DMS53 treated with DMSO at 0.1 percent for 48 hours (cell line): ENCODE measurements around the gene EML4.

Source experiments
- DNase-seq: peaks from one replicate; lab custom pipeline; 2025; ENCODE audit not compliant: unreplicated experiment; lab: John Stamatoyannopoulos, UW

Gene EML4

DNA sequence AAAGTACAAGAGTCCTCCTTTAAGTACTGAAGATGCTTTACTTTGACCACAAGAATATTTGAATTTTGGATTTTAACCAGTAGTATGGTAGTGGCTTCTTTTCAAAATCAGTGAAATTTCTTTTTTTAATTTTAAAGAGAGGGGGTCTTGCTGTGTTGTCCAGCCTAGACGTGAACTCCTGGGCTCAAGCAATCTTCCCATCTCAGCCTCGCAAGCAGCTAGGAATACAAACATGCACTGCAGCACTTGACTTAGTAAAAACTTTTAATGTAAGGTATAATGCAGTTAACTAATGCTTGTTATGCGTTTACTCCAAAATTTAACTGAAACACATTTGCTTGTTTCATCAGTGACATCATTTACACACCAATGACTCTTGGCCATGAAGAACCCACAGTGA, 49.6 kb downstream of the EML4 start:
- no peak for DNase-seq

DNA sequence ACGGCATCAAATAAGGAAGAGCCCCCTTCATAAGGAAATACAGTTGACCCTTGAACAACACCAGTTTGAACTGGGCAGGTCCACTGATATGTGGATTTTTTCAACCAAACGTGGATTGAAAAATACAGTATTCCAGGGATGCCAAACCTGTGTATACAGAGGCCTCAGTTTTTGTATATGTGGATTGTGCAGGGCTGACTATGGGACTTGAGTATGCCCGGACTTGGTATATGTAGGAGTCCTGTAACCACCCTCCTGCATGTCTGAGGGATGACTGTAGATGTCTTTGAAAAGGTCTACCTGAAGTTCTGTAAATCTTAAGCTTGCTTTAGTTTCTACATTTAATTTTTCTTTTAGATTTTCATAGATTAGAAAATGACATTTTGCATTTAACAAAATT, 50.0 kb downstream of the EML4 start:
- no peak for DNase-seq

DNA sequence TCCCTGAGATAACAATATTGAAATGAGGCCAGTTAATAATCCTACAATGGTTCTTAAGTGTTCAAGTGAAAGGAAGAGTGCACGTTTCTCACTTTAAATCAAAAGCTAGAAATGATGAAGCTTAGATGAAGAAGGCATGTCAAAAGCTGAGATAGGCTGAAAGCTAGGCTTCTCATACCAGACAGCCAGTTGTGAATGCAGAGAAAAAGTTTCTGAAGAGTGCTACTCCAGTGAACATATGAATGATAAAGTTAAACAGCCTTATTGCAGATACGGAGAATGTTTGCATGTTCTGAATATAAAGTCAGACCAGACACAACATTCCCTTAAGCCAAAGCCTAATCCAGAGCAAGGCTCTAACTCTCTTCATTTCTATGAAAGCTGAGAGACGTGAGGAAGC, 51.4 kb downstream of the EML4 start:
- DNase-seq = no peak

DNA sequence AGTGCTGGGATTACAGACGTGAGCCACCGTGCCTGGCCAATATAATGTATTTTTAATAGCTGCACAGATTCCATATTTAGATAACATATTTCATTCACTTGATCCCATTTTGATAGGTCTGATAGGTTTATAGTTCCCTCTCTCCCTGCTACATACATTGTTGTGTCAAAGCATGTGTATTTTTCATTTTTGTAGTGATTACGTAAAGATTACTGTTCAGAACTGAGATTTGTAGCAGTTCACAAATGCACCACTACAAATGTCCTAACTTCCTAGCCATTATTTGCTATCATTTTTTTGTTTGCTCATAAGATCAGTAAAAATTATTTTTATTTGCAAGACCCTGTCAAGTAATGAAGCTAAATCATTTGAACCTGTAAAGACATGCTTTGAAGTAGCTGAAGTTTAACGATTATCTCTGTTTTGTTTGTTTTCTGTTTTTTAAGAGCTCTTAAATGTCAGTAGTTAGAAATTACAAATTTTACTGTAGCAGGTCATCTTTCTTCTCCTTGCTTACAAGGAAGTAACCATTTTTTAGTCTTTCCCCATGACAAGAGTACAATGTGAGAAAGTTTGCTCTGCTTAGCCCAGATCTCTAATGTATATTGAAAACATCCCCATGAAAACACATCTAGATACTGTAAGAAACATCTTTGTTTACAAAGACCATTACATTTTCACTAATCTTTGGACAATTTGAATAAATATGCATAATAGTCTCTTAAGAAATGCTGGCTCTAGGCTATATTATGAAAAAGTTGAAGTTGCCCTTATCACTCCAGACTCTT, 54.1 kb downstream of the EML4 start:
- DNase-seq = no peak

DNA sequence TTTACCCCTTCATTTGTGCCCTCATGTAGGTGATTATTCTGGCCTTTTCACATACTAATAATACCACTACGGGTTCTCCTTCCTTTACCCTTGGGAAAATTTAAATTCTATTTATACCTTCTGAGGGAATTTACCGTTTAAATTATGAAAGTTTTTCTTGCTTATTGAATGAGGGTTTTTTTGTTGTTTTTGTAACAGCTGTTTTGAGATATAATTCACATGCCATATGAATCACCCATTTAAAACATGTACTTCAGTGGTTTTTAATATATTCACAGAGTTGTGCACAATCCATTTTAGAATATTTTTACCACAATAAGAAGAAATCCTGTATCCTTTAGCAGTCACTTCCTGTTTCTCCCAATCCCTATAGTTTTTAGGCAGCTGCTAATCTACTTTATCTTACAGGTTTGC, 54.7 kb downstream of the EML4 start:
- no peak for DNase-seq

DNA sequence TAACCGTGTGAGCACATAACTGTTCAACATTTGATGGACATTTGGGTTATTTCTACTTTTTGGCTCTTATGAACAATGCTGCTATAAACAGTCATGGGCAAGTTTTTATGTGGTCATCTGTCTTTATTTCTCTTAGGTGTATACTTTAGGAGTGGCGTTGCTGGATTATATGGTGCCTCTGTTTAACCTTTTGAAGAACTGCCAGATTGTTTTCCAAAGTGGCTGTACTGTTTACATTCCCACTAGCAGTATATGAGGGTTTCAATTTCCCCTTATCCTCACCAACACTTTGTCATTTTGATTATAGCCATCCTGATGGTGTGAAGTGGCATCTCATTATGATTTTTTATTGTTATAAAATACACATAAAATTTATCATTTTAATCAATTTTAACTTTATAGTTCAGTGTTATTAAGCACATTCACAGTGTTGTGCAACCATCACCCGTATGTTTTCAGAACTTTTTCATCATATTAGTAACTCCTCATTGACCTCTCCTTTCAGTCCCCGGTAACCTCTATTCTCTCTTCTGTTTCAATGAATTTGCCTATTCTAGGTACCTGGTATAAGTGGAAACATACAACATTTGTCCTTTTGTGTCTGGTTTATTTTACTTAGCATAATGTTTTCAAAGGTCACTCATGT, 55.4 kb downstream of the EML4 start:
- peak; percentile 35 for DNase-seq

DNA sequence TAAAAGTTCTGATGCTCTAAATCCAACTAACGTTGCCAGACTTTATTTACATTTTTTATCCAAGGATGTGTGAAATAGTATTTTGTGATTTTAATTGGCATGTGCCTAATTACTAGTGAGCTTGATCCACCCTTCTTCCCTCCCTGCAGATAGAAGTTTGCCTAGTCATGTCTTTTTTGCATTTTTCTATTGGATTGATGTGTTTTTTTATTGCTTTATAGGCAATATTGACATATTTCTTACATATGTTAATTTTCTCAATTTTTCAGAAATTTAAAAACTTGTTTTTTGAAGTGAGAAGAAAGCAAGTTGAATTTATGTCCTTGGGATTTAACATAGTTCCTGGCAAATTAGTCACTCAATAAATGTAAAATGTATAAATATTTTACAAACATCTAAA, 56.4 kb downstream of the EML4 start:
- DNase-seq = no peak

DNA sequence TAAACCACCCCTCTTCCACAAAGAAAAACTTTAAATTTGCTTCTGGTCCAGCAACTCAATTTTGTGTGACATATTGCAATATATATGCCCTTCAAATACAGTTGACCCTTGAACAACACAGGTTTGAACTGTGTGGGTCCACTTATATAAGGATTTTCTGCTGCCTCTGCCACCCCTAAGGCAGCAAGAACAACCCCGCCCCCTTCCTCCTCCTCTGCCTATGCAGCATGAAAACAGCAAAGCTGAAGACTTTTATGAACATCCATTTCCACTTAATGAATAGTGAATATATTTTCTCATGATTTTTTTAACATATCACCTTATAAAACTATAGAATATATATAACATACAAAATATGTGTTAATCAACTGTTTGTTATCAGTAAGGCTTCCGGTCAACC, 58.3 kb downstream of the EML4 start:
- DNase-seq = no peak

DNA sequence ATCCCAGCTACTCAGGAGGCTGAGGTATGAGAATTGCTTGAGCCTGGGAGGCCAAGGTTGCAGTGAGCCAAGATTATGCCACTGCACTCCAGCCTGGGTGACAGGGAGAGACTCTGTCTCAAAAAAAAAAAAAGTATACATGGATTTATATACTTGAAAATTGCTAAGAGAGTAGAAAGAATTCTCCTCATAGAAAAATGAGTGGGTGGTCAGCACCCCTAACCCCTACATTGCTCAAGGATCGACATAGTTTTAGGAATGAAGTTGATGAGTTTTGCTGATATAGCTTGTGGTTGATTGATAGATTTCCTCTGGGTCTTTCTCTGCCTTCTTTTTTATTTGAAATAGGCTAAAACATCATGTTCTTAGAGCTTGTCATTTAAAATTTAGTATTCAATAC, 58.9 kb downstream of the EML4 start:
- DNase-seq = no peak

DNA sequence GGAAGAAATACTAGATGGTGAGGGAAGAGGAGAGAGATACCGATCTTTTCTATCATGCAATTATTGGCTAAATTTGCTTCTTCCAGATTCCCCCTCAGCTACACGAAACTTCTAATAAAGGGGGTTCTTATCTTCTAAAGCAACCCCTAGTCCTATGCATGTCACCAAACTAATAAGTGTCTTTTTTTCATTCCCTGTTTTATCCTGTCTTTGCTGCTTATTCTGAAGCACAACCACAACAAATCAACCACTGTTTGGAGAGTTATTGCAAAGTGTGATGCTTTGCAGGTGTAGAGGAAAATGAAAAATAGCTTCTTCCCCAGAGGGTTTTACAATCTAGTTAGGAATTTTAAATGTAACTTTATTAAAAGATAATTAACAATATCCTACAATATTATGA, 60.8 kb downstream of the EML4 start:
- DNase-seq = no peak

DNA sequence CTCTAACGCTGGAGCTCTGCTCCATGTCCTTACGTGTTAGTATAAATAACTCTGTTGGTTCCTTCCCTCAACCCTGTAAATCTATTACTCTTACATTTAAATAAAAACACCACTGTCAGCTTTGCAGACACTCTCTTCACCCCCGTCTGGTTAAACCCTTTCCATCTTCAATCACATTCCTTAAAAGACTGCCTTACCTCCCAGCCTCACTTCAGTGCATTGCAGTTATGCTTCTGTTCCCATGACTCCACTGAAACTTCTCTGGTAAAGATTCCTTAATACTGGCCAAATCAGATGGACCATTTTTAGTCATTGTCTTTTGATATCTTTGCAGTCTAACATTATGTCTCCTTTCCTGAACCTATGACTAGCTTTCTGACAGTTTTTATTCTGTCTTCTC, 61.7 kb downstream of the EML4 start:
- no peak for DNase-seq

DNA sequence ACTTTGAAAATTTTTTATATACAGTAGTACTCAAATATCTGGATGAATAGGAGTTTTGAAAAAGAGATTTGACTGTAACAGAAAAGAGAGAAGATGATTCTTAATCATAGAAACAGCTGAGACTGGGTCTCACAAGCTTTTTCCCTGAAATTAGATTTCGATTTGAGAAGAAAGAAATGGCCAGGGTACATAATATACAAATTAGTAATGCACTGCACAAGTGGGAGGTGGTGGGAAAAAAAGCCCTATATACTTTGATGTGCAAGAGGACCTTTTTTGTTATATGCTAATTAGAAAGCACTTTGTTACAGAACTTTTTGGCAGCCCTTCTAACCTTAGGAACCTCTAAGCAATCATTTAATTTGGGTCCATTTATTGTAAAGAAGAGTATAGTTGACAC, 62.9 kb downstream of the EML4 start:
- no peak for DNase-seq

DNA sequence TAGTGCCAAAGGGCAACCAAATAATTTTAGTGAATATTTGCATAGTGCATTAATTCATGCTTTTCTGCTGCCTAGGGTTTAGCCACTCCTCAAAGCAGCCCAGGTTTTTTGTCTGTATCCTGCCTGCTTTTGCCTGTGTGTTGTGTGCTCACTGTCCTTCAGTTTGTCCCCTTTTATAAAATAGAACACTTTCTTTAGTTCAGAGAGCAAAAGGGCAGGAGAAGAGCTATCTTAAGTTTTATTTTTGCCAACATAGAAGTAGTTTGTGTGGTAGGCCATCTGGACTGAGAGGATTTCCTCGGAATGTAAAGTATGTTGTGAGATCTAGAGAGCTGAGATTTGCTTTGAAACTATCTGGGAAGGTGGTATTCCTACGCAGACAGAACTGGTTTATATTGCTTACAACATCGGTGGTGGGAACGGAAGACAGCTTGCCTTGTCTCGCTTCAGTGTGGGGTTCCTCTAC, 64.9 kb downstream of the EML4 start:
- no peak for DNase-seq

DNA sequence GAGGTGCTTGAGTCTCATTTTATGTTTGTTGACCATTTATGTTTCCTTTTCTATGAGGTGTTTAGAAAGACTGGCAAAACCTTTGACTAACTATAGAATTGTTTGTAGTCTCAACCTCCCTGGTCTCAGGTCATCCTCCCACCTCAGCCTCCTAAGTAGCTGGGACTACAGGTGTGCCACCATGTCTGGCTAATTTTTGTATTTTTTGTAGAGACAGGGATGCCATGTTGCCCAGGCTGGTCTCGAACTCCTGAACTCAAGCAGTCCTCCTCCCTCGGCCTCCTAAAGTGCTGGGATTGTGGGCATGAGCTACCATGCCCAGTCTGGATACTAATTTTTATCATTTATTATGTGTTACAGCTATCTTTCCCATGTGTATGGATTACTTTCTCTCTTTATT, 67.8 kb downstream of the EML4 start:
- DNase-seq = no peak

DNA sequence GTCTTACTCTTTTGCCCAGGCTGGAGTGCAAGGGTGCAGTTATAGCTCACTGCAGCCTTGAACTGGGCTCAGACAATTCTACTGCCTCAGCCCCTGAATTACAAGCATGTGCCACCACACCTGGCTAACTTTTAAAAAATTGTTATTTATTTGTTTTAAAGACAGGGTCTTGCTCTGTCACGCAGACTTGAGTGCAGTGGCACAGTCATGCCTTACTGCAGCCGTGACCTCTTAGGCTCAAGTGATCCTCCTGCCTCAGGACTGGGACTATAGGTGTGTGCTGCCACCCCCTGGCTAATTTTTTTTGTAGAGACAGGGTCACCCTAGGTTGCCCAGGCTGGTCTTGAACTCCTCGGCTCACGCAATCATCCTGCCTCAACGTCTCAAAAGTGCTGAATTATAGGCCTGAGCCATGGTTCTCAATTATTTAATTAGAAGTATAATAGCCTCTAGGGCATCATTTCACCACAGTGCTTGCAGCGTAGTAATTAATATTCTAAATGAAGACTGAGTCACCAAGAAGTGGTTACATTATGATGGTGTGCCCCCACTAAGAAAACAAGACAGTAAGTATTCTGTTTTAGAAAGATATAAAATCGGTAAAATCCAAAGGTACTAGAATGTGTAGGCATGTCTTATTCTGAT, 69.6 kb downstream of the EML4 start:
- DNase-seq = peak; percentile 62

DNA sequence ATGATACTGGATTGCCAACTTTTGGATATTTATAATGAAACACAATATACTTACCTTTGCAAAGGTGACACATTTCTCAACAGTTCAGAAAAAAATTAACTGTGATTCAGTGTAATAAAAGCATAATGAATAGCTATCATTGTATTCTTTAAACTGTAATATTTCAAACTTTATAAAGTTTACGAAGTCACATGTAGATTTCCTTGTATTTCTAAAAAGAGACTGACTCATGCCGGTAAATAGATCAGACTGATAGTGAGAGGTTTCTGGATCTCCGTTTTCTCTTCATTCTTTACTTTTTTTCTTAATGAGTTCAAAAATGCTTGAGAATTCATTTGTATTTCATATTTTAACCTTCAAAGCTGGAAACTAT, 70.1 kb downstream of the EML4 start:
- DNase-seq = no peak

DNA sequence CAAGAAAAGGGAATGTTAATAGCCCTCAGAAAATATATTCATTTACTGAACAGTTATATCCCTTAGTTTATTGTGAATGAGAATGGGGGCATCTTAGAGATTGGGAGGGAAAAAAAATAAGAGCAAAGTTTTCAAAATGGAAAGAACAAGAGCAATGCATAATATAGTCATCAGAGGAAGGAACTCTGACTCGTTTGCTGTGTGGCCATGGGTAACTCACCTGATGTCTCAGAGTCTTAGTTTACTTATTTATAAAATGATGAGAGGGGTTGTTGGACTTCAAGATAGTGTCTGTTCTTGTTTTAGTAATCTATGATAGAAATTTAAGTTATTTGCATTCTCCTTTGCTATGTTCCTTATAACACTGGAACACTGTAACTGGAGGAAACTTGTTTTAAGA, 70.7 kb downstream of the EML4 start:
- no peak for DNase-seq

DNA sequence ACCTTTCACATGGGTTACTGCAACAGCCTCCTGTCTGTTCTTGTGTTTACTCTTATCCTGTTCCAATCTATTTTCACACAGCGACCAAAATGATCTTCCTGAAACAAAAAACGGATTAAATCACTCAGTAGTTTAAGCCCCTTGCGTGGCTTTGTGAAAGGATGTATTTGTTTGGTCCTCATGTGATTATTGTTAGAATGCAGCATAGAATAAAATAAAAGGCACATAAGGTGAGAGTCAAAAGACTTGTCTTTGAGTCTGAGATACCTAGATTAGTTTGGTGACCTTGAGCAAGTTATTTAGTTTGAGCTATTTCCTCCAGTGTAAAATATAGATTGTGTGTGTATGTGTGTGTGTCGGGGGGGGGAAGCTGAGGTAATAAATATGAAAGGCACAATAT, 72.4 kb downstream of the EML4 start:
- no peak for DNase-seq

DNA sequence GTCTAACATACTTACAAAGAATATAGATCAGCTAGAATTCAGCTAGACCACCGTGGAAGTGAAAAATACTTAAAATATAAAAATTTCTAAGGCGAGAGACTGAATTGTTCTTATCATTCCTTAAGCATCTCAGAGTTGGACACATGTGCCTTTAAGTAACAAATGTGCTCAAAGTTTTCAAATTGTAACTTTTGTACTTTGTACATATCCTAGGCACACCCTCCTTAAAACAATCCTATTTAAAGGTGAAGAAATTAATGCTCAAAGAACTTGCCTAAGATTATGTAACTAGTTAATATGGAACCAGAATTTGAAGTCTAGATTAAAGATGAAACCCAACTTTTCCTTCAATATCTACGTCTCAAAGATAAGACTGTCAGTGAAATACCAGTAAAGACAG, 74.1 kb downstream of the EML4 start:
- no peak for DNase-seq

DNA sequence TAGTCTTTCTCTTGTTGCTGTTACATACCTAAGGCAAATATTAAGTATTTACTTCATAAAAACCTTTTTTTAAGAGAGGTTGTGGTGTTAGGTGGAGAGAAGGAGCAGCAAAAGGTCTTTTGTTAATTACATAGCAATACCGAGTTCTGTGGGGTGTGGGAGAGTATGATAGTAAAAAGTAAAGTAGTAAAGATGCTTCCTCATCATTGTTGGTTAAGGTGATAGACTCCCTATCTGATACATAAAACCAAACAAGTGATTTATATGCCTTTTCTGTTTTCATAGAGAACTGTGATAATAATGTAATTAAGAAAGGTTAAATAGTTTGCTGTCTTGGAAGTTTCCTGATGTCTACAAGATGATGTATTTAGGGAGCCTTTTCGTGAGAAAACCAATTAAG, 75.4 kb downstream of the EML4 start:
- no peak for DNase-seq

DNA sequence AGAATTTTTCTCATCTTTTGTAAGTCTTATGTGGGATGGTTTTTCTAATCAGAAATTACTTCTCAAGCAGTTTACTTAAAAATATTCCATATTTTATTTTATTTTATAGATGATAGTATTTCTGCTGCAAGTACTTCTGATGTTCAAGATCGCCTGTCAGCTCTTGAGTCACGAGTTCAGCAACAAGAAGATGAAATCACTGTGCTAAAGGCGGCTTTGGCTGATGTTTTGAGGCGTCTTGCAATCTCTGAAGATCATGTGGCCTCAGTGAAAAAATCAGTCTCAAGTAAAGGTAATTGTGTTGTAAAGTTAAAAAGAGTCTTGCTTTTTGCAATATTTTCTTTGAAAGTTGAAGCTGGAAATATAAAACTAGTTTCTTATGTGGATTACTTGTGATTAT, 76.2 kb downstream of the EML4 start:
- DNase-seq = no peak

DNA sequence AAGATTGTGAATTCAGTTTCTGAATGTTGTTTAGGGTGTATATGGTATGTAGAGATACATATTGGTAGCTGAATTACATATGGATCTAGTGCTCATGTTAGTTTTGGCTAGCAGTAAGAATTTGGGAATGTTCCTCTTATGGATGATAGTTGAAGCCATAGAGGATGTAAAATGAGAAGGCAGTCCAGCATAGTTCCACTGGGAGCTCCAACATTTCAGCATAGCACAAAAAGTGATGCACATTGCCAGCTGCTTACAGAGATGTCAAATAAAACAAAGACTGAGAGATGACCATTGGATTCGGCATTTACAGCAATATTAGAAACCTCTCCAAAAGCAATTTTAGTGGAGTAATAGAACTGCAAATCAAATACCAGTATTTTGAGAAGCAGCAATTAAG, 77.4 kb downstream of the EML4 start:
- no peak for DNase-seq
